Tibial artery (tissue), 4 donors: ENCODE data around the gene ZNF593OS.

Source experiments
- DNase-seq, 2 donors: peaks; one replicate each; pipeline ENCODE4 v3.0.0-alpha.2; 2019
- H3K27ac ChIP-seq, 2 donors: fragments of 200-600 bp; sonication (generic) in 1 of 2; 1 replicate in 1 of 2; 2 replicates in 1 of 2; pipeline ENCODE4 v1.5.1; 2018 to 2019; ENCODE audit warnings: mild to moderate bottlenecking in 1 of 2
- H3K27me3 ChIP-seq, 2 donors: fragments of 200-600 bp; sonication (generic) in 1 of 2; one replicate each; pipeline versions ENCODE4 v1.5.1 to v1.6.0; 2016 to 2019
- H3K36me3 ChIP-seq, 3 donors: fragments of 200-600 bp; sonication (generic) in 2 of 3; one replicate each; pipeline ENCODE4 v1.5.1; 2016 to 2019; ENCODE audit warnings: mild to moderate bottlenecking in 2 of 3
- H3K4me1 ChIP-seq, 4 donors: fragments of 200-600 bp; sonication (generic) in 2 of 4; 1 replicate in 3 of 4; 2 replicates in 1 of 4; pipeline ENCODE4 v1.5.1; 2016 to 2019
- H3K4me3 ChIP-seq, 2 donors: fragments of 200-600 bp; sonication (generic) in 1 of 2; 1 replicate in 1 of 2; 2 replicates in 1 of 2; pipeline ENCODE4 v1.5.1; 2018 to 2019; ENCODE audit warnings: mild to moderate bottlenecking in 2 of 2
- H3K9me3 ChIP-seq, 3 donors: fragments of 200-600 bp; sonication (generic) in 1 of 3; one replicate each; pipeline ENCODE4 v1.5.1; 2016 to 2019
- intact Hi-C: fragments of 100-400 bp; cut with DNase I; formaldehyde crosslinking; loops from one replicate; pipeline ENCODE4 v1.15.0; 2023; ENCODE audit warnings: low total_unique reads
- TF ChIP-seq, protein P1 (sequence below), 2 experiments: fragments of 200-600 bp in 1 of 2; fragments of 450-650 bp in 1 of 2; IDR thresholded peaks; one replicate each; pipeline ENCODE4 v1.5.1; 2017 to 2019; ENCODE audit warnings: antibody characterized with exemption in 2 of 2, mild to moderate bottlenecking in 1 of 2, moderate library complexity in 1 of 2

Gene ZNF593OS

DNA sequence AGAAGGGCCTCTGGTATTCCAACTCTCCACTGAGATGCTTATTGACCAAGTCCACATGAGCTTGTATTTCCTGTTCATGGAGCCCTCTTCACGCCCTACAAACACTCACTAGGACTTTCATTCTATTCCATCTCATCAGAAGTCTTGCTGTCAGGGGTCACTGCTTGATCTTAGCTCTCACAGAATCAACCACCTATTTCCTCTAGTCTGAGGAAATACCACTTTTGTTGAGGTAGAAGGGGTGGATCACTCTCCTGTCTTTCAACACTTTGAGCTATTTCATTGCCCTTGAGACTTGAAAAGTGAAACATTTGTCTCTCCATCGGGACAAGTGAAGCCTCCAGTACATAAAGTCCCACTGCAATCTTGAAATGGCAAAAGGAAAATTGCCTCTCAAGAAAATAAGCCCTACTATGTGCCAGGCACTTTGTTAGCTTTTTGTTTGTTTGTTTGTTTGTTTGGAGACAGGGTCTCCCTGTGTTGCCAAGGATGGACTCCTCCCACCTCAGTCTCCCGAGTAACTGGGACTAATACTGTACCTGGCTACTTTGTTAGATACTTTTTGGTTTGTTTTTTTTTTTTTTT lies 32.6 kb downstream of the ZNF593OS start:
- no peak overlapping the region for H3K27ac ChIP-seq
- no peak for DNase-seq
- TF ChIP-seq, protein P1, sequence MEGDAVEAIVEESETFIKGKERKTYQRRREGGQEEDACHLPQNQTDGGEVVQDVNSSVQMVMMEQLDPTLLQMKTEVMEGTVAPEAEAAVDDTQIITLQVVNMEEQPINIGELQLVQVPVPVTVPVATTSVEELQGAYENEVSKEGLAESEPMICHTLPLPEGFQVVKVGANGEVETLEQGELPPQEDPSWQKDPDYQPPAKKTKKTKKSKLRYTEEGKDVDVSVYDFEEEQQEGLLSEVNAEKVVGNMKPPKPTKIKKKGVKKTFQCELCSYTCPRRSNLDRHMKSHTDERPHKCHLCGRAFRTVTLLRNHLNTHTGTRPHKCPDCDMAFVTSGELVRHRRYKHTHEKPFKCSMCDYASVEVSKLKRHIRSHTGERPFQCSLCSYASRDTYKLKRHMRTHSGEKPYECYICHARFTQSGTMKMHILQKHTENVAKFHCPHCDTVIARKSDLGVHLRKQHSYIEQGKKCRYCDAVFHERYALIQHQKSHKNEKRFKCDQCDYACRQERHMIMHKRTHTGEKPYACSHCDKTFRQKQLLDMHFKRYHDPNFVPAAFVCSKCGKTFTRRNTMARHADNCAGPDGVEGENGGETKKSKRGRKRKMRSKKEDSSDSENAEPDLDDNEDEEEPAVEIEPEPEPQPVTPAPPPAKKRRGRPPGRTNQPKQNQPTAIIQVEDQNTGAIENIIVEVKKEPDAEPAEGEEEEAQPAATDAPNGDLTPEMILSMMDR (IDR thresholded peaks at IDR 0.05): no peak
- no peaks in the 10 kb centered on the region for H3K36me3 ChIP-seq
- H3K9me3 ChIP-seq: no peaks in the 10 kb centered on the region
- intact Hi-C loops: no loop called here
- H3K4me3 ChIP-seq: no peak overlapping the region
- peaks cover 0 to 14% of the 10 kb centered on the region in 2 donors for H3K27me3 ChIP-seq
- H3K4me1 ChIP-seq: no peaks in the 10 kb centered on the region

DNA sequence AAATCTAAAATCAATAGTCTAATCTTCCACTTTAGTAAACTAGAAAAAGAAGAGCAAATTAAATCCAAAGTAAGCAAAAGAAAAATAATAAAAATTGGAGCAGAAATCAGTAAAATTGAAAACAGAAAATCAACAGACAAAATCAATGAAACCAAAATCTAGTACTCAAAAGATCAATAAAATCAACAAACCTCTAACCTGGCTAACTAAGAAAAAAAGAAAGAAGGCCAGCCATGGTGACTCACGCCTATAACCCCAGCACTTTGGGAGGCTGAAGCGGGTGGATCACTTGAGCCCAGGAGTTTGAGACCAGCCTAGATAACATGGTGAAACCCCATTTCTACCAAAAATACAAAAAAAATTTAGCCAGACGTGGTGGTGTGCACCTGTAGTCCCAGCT lies 37.2 kb downstream of the ZNF593OS start:
- no peak overlapping the region for H3K27ac ChIP-seq
- intact Hi-C loops: no loop called here
- no peaks in the 10 kb centered on the region for H3K27me3 ChIP-seq
- TF ChIP-seq, protein P1 (IDR thresholded peaks at IDR 0.05): no peak
- DNase-seq: no peak
- H3K4me3 ChIP-seq: no peak overlapping the region
- H3K36me3 ChIP-seq: no peaks in the 10 kb centered on the region
- H3K9me3 ChIP-seq: no peaks in the 10 kb centered on the region
- H3K4me1 ChIP-seq: no peaks in the 10 kb centered on the region

DNA sequence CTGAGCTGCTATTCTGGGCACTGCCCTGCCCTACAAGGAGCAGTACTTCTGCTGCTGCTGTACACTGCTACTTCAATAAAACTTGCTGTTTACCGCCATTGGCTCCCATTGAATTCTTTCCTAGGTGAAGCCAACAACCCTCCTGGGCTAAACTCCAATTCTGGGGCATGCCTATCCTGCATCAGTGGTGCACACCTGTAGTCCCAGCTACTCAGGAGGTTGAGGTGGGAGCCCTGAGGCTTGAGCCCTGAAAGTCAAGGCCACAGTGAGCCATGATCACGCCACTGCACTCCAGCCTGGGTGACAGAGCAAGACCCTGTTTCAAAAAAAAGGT lies 38.8 kb downstream of the ZNF593OS start:
- Histone ChIP-seq H3K27me3 (no peaks in the 10 kb centered on the region), H3K27ac (no peak overlapping the region), H3K36me3 (no peaks in the 10 kb centered on the region), H3K4me3 (no peak overlapping the region), H3K4me1 (no peaks in the 10 kb centered on the region), H3K9me3 (no peaks in the 10 kb centered on the region)
- DNase-seq: no peak
- intact Hi-C loops: no loop called here
- TF ChIP-seq, protein P1 (IDR thresholded peaks at IDR 0.05): no peak

DNA sequence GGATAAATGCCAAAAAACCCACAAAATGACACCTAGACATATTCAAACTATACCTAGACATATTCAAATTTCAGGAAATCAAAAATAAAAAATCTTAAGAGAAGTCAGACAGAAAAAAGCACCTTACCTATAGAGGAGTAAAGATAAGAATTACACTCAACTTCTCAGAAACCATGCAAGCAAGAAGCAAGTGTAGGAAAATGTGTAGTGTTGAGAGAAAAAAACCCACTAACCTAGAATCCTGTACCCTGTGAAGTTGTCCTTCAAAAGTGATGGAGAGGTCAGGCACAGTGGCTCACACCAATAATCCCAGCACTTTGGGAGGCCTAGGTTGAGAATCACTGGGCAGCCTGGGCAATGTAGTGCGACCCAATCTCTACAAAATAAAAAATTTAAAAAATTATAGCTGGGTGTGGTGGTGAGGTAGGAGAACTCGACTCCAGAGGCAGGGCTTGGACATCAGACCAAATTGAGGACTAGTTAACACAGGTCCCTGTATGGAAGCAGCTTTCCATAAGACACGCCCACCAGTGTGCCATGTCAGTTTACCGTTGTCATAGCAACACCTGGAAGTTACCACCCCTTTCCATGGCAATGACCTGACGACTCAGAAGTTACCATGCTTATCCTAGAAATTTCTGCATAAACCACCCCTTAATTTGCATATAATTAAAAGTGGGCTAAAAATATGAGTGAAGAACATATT lies 39.4 kb downstream of the ZNF593OS start:
- Histone ChIP-seq H3K9me3 (no peaks in the 10 kb centered on the region), H3K4me1 (no peaks in the 10 kb centered on the region), H3K4me3 (no peak overlapping the region), H3K36me3 (no peaks in the 10 kb centered on the region), H3K27ac (no peak overlapping the region), H3K27me3 (no peaks in the 10 kb centered on the region)
- intact Hi-C loops: no loop called here
- TF ChIP-seq, protein P1 (IDR thresholded peaks at IDR 0.05): no peak
- no peak for DNase-seq

DNA sequence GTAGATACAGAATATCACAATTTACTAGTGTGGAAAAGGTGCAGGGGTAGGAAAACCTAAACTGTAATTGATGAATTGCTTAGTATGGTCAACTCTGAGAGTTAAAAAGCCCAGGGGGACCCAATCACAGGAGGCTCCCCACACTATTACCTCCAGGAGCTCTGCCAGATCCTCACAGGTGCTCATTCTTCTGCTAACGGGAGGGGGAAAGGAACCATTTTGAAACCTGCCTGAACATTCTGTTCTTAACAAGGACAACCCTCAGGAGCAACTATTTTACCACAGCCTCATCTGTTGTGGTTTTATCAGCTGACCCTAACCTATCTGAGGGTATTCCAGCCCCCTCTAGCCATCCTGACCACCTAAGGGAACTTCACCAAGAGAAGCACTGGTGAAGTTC lies 40.9 kb downstream of the ZNF593OS start:
- no peaks in the 10 kb centered on the region for H3K9me3 ChIP-seq
- no peaks in the 10 kb centered on the region for H3K27me3 ChIP-seq
- no peak overlapping the region for H3K27ac ChIP-seq
- no peaks in the 10 kb centered on the region for H3K36me3 ChIP-seq
- intact Hi-C loops: no loop called here
- no peaks in the 10 kb centered on the region for H3K4me1 ChIP-seq
- no peak overlapping the region for H3K4me3 ChIP-seq
- no peak for DNase-seq
- TF ChIP-seq, protein P1 (IDR thresholded peaks at IDR 0.05): no peak
